GM23338 (cell line): ENCODE measurements around the gene NT5DC2.

ENCODE experiments used
- CREB1 ChIP-seq: fragments of 250-450 bp; sonication (Bioruptor Pico); IDR thresholded peaks from 2 replicates; pipeline ENCODE4 v1.5.0; 2020; ENCODE audit warnings: low read depth, mild to moderate bottlenecking, moderate library complexity
- EZH2 ChIP-seq: fragments of 200-600 bp; sonication (generic); IDR thresholded peaks from one replicate; pipeline ENCODE4 v1.8.0; 2017; ENCODE audit warnings: antibody characterized with exemption, mild to moderate bottlenecking, low read depth; ENCODE audit not compliant: unreplicated experiment
- EZH2phosphoT487 ChIP-seq: fragments of 200-600 bp; sonication (generic); IDR thresholded peaks from one replicate; pipeline ENCODE4 v1.8.1; 2018; ENCODE audit warnings: antibody characterized with exemption; ENCODE audit not compliant: unreplicated experiment
- JUNB ChIP-seq: IDR thresholded peaks from one replicate; pipeline ENCODE4 v1.6.1; 2016; ENCODE audit warnings: antibody characterized with exemption; ENCODE audit not compliant: unreplicated experiment
- NANOG ChIP-seq: IDR thresholded peaks from 2 replicates; pipeline ENCODE4 v1.6.1; 2016; ENCODE audit warnings: antibody characterized with exemption, borderline replicate concordance
- POLR2AphosphoS5 ChIP-seq: IDR thresholded peaks from 2 replicates; pipeline ENCODE4 v1.6.1; 2016; ENCODE audit warnings: antibody characterized with exemption, low read depth
- STAT1 ChIP-seq: IDR thresholded peaks from one replicate; pipeline ENCODE4 v1.6.1; 2016; ENCODE audit warnings: antibody characterized with exemption; ENCODE audit not compliant: unreplicated experiment
- ZNF114 ChIP-seq: fragments of 250-450 bp; sonication (Bioruptor Pico); IDR thresholded peaks from 2 replicates; pipeline ENCODE4 v1.5.0; 2020; ENCODE audit warnings: mild to moderate bottlenecking, moderate library complexity
- ZNF331 ChIP-seq: fragments of 250-450 bp; sonication (Bioruptor Pico); IDR thresholded peaks from 2 replicates; pipeline ENCODE4 v1.5.0; 2020; ENCODE audit warnings: low read depth, mild to moderate bottlenecking, moderate library complexity
- TF ChIP-seq, protein P1 (sequence below), 2 experiments: fragments of 200-600 bp in 1 of 2; sonication (generic) in 1 of 2; conservative IDR thresholded peaks; 2 replicates each; pipeline versions ENCODE4 v1.5.1 to v1.6.1; 2016 to 2017; ENCODE audit warnings: antibody characterized with exemption in 2 of 2, low read depth in 2 of 2, mild to moderate bottlenecking in 2 of 2, moderate library complexity in 1 of 2
- TF ChIP-seq, protein P2 (sequence below): IDR thresholded peaks from one replicate; pipeline ENCODE4 v1.6.1; 2018; ENCODE audit warnings: antibody characterized with exemption; ENCODE audit not compliant: unreplicated experiment
- TF ChIP-seq, protein P3 (sequence below): fragments of 250-450 bp; sonication (Bioruptor Pico); IDR thresholded peaks from 2 replicates; pipeline ENCODE4 v1.5.0; 2020; ENCODE audit warnings: mild to moderate bottlenecking, moderate library complexity
- TF ChIP-seq, protein P4 (sequence below): IDR thresholded peaks from 2 replicates; pipeline ENCODE4 v1.6.1; 2016; ENCODE audit warnings: antibody characterized with exemption

DNA sequence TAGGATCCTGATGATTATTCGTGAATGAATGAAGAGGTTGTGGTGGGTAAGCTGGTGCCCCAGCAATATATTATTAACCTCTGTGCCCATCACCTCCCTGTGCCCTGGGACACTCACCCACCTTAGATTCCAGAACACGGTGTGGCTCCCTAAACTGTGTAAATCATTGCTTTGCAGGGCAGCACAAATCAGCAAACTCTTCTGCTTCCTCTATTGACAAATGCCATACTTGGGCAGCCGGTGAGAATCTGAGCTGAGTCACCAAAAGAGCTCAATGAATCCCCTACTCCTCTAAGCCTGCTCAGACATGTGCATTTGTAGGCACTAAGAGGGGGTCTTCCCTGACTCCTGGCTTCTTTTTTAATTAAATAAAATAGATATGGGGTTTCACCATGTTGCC, 18.4 kb upstream of the NT5DC2 start:
- TF ChIP-seq, protein P1, sequence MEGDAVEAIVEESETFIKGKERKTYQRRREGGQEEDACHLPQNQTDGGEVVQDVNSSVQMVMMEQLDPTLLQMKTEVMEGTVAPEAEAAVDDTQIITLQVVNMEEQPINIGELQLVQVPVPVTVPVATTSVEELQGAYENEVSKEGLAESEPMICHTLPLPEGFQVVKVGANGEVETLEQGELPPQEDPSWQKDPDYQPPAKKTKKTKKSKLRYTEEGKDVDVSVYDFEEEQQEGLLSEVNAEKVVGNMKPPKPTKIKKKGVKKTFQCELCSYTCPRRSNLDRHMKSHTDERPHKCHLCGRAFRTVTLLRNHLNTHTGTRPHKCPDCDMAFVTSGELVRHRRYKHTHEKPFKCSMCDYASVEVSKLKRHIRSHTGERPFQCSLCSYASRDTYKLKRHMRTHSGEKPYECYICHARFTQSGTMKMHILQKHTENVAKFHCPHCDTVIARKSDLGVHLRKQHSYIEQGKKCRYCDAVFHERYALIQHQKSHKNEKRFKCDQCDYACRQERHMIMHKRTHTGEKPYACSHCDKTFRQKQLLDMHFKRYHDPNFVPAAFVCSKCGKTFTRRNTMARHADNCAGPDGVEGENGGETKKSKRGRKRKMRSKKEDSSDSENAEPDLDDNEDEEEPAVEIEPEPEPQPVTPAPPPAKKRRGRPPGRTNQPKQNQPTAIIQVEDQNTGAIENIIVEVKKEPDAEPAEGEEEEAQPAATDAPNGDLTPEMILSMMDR (conservative IDR thresholded peaks at IDR 0.05; ENCODE audit: low read depth in 2 of 2): no peak
- TF ChIP-seq CREB1 (CRISPR knock-in tag): no peak
- no peak for TF ChIP-seq POLR2AphosphoS5
- TF ChIP-seq NANOG: no peak
- TF ChIP-seq, protein P2, sequence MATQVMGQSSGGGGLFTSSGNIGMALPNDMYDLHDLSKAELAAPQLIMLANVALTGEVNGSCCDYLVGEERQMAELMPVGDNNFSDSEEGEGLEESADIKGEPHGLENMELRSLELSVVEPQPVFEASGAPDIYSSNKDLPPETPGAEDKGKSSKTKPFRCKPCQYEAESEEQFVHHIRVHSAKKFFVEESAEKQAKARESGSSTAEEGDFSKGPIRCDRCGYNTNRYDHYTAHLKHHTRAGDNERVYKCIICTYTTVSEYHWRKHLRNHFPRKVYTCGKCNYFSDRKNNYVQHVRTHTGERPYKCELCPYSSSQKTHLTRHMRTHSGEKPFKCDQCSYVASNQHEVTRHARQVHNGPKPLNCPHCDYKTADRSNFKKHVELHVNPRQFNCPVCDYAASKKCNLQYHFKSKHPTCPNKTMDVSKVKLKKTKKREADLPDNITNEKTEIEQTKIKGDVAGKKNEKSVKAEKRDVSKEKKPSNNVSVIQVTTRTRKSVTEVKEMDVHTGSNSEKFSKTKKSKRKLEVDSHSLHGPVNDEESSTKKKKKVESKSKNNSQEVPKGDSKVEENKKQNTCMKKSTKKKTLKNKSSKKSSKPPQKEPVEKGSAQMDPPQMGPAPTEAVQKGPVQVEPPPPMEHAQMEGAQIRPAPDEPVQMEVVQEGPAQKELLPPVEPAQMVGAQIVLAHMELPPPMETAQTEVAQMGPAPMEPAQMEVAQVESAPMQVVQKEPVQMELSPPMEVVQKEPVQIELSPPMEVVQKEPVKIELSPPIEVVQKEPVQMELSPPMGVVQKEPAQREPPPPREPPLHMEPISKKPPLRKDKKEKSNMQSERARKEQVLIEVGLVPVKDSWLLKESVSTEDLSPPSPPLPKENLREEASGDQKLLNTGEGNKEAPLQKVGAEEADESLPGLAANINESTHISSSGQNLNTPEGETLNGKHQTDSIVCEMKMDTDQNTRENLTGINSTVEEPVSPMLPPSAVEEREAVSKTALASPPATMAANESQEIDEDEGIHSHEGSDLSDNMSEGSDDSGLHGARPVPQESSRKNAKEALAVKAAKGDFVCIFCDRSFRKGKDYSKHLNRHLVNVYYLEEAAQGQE: no peak
- TF ChIP-seq STAT1: no peak
- no peak for TF ChIP-seq EZH2
- TF ChIP-seq EZH2phosphoT487: no peak
- TF ChIP-seq JUNB: no peak
- TF ChIP-seq, protein P3, sequence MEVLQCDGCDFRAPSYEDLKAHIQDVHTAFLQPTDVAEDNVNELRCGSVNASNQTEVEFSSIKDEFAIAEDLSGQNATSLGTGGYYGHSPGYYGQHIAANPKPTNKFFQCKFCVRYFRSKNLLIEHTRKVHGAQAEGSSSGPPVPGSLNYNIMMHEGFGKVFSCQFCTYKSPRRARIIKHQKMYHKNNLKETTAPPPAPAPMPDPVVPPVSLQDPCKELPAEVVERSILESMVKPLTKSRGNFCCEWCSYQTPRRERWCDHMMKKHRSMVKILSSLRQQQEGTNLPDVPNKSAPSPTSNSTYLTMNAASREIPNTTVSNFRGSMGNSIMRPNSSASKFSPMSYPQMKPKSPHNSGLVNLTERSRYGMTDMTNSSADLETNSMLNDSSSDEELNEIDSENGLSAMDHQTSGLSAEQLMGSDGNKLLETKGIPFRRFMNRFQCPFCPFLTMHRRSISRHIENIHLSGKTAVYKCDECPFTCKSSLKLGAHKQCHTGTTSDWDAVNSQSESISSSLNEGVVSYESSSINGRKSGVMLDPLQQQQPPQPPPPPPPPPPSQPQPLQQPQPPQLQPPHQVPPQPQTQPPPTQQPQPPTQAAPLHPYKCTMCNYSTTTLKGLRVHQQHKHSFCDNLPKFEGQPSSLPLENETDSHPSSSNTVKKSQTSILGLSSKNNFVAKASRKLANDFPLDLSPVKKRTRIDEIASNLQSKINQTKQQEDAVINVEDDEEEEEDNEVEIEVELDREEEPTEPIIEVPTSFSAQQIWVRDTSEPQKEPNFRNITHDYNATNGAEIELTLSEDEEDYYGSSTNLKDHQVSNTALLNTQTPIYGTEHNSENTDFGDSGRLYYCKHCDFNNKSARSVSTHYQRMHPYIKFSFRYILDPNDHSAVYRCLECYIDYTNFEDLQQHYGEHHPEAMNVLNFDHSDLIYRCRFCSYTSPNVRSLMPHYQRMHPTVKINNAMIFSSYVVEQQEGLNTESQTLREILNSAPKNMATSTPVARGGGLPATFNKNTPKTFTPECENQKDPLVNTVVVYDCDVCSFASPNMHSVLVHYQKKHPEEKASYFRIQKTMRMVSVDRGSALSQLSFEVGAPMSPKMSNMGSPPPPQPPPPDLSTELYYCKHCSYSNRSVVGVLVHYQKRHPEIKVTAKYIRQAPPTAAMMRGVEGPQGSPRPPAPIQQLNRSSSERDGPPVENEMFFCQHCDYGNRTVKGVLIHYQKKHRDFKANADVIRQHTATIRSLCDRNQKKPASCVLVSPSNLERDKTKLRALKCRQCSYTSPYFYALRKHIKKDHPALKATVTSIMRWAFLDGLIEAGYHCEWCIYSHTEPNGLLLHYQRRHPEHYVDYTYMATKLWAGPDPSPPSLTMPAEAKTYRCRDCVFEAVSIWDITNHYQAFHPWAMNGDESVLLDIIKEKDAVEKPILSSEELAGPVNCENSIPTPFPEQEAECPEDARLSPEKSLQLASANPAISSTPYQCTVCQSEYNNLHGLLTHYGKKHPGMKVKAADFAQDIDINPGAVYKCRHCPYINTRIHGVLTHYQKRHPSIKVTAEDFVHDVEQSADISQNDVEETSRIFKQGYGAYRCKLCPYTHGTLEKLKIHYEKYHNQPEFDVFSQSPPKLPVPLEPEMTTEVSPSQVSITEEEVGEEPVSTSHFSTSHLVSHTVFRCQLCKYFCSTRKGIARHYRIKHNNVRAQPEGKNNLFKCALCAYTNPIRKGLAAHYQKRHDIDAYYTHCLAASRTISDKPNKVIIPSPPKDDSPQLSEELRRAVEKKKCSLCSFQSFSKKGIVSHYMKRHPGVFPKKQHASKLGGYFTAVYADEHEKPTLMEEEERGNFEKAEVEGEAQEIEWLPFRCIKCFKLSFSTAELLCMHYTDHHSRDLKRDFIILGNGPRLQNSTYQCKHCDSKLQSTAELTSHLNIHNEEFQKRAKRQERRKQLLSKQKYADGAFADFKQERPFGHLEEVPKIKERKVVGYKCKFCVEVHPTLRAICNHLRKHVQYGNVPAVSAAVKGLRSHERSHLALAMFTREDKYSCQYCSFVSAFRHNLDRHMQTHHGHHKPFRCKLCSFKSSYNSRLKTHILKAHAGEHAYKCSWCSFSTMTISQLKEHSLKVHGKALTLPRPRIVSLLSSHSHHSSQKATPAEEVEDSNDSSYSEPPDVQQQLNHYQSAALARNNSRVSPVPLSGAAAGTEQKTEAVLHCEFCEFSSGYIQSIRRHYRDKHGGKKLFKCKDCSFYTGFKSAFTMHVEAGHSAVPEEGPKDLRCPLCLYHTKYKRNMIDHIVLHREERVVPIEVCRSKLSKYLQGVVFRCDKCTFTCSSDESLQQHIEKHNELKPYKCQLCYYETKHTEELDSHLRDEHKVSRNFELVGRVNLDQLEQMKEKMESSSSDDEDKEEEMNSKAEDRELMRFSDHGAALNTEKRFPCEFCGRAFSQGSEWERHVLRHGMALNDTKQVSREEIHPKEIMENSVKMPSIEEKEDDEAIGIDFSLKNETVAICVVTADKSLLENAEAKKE (CRISPR knock-in tag): no peak
- TF ChIP-seq, protein P4, sequence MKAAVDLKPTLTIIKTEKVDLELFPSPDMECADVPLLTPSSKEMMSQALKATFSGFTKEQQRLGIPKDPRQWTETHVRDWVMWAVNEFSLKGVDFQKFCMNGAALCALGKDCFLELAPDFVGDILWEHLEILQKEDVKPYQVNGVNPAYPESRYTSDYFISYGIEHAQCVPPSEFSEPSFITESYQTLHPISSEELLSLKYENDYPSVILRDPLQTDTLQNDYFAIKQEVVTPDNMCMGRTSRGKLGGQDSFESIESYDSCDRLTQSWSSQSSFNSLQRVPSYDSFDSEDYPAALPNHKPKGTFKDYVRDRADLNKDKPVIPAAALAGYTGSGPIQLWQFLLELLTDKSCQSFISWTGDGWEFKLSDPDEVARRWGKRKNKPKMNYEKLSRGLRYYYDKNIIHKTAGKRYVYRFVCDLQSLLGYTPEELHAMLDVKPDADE: no peak
- no peak for TF ChIP-seq ZNF331 (CRISPR knock-in tag)
- no peak for TF ChIP-seq ZNF114 (CRISPR knock-in tag)
